Measurements from ENCODE around the gene TOX2. TPM values are rescaled to one million over a fixed set of nuclear protein-coding genes. Genes with fewer than 3 reads are reported as not detected.

TOX2 gene
- total RNA-seq, 1 experiment from 2014 or later: 0.37 TPM

DNA sequence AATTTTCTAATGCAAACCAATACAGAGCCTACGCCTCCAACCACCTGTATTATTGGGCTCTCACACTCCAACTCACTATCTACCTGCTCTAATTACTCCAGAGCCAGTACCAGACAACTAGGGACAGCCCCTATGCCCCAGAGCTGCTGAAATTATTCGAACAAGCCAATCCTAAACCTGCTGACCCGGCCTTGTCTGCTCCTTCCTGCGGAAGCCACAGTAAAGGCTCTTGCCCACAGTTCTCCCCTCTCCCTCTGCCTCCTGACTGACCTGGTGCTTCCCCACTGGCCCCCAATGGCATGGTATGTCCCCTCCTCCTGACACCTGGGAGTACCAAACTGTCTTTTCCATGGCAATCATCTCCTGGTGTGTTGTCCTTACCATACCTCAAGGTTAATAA is 4.1 kb upstream of the TOX2 start:
- in situ Hi-C loops (cut with HindIII; ENCODE audit: low pct_unique_long_range_greater_than_20kb, low sequenced_read_pairs): no loop called here
- no peak for DNase-seq (ENCODE audit: low read depth, low spot score)

DNA sequence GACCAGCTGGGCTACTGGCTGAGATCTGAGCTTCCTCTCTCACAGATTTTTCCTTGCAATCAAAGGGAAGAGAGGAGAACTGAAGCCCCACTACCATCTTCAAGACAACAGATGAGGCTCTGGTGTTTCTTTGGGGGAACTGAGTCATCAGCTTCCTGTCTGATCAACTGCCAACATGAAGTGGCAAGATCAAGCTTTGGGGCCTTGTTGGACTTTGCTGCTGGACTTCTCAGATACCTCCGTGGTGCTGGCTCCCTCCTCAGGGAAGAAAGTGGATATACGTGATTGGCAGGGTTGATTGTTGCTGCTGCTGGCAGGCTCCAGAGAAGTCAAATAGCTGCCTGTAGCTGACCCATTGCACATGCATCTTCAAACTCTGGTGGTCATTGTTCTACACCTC is 3.6 kb upstream of the TOX2 start:
- in situ Hi-C loops (cut with HindIII; ENCODE audit: low pct_unique_long_range_greater_than_20kb, low sequenced_read_pairs): no loop called here
- peak; percentile 29 for DNase-seq (ENCODE audit: low read depth, low spot score)

DNA sequence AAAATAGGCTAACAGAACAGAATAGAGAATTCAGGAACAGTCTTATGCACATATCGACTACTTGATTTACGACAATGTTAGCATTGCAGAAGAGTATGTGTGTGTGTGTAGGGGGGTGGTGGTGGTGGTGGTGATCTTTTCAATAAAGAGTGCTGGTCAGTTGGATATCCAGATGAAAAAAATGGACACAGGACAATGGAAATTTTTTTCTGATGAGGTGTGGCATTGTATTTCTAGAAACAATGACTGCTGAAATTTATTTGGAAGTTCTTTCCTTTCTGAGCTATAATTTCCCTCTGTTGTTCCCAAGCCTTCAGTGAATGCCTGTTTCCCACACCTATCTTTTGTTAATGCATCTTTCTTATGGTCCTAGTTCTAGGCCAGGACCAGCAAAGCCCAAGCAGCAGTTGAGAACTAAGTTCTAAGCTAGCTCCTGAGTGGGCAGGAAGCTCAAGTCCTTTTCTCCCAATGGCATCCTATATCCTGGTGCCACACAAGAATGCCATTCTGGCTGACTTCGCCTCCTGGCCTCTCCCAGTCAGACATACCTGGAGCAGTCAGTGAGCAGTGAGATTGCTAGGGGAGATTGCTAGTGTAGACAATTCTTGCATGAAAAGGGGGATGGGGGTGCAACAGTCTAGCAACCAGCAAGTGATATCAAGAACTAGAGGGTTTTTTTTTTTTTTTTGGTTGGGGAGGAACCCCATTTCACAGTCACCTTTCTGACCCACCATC is 1.2 kb upstream of the TOX2 start:
- in situ Hi-C loops (cut with HindIII; ENCODE audit: low pct_unique_long_range_greater_than_20kb, low sequenced_read_pairs): no loop called here
- DNase-seq (ENCODE audit: low read depth, low spot score): no peak

DNA sequence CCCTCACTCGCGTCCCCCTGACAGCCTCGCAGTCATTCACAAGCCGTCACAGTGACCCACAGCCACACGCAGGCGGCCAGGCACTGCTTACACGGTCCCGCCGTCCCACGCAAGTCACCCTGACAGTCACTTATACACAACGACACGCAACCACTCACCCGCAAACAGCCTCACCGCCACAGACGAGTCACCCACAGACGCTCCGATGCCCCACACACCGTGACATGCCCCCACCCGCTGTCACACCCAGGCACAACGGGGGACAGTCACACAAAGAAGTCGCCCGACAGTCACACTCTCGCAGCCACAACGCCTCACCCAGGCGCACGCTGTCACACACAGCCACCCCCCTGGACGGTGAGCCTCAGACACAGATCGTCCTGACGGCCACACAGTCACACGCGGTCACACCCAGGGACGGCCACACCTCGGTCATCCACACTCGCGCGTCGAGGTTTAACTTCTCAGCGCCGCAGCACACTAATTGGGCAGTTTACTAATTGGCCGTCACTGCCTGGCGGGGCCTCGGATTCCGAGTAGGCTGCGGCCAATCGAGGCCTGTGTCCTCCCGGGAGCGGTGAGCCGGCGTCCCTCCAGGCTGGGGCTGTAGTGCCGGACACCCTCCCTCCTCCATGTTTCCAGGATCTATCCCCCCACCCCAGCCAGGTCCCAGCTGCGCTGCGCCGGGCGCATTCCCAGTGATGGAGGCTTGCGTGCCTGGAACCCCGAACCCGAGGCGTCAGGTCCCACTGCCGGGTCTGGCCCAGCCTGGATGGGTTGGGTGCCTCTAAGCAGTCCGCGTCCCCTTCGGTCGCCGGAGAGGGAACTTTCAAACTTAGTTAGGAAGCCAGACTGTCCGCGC is 790 bp downstream of the TOX2 start:
- DNase-seq (ENCODE audit: low read depth, low spot score): no peak
- in situ Hi-C loops (cut with HindIII; ENCODE audit: low pct_unique_long_range_greater_than_20kb, low sequenced_read_pairs): no loop called here

DNA sequence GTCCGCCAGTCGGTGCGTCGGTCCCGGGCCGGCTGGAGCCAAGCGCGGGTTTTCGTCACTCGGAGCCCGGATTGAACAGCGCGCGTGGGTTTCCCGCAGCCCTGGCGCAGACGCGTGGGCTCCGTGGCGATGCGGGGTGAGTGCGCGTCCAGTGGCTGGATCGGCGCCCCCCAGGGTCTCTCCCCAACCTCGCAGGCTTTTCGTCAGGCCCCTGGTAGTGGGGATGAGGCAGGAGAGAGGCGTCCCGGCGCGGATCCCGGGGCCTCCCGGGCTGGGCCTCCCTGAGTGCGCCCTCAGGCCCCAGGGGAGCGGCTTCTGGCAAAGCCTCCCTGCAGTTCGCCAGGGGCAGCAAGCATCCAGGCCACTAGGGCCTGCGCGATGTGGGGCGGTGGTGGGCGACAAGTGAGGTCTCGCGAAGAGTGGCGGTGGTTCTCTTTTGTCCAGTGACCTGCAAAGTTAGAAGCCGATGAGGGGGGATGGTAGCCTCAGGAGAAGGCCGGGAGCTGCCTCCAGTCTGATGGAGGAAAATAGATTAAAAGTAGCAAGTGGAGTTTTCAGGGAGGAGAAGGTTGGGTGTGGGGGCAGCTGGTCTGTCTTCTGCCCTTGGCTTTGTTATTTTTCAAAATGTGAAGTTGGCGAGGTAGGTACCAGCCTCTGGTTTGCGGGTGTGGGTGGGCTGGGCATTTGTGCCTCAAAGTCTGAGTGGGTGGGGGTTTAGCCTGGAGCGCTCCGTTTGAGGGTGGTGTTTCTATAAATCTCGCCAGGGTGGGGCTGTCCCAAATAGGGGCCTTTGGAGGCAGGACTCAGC is 1.6 kb downstream of the TOX2 start:
- in situ Hi-C loops (cut with HindIII; ENCODE audit: low pct_unique_long_range_greater_than_20kb, low sequenced_read_pairs): no loop called here
- DNase-seq (ENCODE audit: low read depth, low spot score): no peak

DNA sequence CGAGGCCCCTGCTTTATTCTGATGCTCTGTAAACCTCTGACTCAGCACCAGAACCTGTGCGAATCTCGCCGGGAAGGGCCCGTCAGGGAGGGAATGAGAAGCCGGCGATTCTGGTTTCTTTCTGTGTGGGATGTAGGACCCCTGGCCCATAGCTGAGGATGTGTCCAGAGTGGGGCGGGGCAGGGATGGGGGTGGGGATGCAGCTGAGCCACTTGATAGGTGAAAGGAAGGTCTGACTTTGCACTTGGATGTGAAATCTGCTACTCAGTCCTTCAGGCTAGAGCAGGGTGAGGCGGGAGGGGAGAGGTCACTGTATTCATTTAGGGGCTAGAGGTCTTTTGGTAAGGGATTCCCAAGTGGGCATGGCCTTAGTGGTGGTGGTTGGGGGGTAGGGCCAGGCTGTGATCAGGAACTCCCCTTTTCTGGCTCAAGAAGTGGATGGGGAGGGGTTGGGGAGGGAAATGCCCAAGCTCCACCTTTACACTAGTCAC is 2.3 kb downstream of the TOX2 start:
- no peak for DNase-seq (ENCODE audit: low read depth, low spot score)
- in situ Hi-C loops (cut with HindIII; ENCODE audit: low pct_unique_long_range_greater_than_20kb, low sequenced_read_pairs): no loop called here

DNA sequence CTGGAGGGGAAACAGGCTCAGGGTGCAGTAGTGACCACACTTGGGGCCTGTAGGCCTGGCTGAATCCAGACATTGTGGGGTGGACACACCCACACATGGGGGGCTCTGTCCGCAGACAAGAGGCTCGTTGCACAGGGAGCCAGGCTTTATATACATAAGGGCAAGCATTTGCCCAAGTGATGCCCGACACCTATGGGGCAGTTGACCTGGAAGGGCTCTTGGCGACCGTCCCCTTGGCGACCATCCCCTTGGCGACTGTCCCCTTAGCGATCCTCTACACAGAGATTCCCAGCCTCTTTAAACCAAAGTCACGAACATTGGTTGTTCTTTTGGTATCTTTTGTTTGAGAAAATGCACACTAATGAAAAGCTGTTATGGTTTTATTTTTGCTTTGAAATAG is 2.7 kb downstream of the TOX2 start:
- in situ Hi-C loops (cut with HindIII; ENCODE audit: low pct_unique_long_range_greater_than_20kb, low sequenced_read_pairs): no loop called here
- no peak for DNase-seq (ENCODE audit: low read depth, low spot score)

DNA sequence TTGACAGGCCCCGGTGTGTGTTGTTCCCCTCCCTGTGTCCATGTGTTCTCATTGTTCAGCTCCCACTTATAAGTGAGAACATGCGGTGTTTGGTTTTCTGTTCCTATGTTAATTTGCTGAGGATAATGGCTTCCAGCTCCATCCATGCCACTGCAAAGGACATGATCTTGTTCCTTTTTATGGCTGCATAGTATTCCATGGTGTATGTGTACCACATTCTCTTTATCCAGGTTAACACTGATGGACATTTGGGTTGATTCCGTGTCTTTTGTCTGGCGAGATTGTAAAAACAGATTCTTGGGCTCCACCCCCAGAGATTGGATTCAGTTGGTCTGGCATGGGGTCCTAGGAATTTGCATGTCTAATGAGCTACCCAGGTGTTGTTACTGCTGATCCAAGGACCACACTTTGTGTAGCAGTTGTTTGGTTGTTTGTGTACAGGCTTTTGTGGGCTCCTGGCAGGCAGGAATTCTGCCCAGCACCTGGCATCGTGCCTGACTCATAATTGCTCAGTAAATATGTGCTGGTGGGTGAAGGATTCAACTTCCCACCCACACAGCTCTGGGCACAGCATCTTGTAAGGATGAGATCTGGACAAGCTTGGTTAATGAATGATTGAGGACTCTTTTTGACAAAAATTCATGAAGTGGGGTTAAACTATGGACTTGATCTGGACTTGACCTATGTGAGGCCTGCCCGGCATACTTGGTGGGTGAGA is 5.2 kb downstream of the TOX2 start:
- in situ Hi-C loops (cut with HindIII; ENCODE audit: low pct_unique_long_range_greater_than_20kb, low sequenced_read_pairs): no loop called here
- no peak for DNase-seq (ENCODE audit: low read depth, low spot score)

DNA sequence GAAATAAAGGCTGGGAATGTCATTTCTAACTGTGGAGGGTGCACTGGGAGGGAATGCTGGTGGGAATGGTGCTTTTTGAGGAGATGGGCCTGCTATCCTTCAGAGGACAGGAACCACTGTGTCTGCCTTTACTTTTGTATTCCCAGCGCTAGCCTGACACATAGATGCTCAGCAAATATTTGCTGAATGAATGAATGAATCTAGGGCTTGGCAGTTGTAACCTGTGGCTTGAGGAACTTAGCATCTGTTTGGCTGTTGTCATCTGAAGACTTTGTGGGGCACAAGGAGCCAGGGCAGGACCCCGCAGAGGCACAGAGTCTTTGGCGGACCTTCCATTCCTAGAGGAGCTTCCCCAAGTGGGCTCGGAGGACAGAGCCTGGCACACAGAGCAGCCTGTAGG is 6.1 kb downstream of the TOX2 start:
- no peak for DNase-seq (ENCODE audit: low read depth, low spot score)
- in situ Hi-C loops (cut with HindIII; ENCODE audit: low pct_unique_long_range_greater_than_20kb, low sequenced_read_pairs): no loop called here

DNA sequence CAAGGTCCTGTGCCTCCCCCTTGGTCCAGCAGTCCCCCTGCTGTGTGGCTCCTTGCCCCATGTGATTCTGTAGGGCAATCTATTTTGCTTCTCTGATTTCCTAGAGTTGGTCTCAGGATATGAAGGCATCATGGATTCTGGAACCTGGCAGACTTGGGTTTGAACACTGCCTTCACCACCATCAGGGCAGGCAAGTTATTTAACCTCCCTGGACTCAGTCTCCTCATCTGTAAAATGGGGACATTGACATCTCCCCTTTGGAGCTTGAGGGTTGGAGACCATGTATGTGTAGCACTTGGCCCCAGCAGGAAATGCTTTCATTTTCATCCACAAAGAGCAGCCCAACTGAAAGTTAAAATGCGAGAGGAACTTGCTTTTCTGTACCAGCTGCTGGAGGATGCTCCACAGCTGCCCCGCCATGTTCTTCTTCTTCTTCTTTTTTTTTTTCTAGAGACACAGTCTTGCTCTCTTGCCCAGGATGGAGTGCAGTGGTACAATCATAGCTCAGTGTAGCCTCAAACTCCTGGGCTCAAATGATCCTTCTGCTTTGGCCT is 6.7 kb downstream of the TOX2 start:
- DNase-seq (ENCODE audit: low read depth, low spot score): no peak
- in situ Hi-C loops (cut with HindIII; ENCODE audit: low pct_unique_long_range_greater_than_20kb, low sequenced_read_pairs): no loop called here

DNA sequence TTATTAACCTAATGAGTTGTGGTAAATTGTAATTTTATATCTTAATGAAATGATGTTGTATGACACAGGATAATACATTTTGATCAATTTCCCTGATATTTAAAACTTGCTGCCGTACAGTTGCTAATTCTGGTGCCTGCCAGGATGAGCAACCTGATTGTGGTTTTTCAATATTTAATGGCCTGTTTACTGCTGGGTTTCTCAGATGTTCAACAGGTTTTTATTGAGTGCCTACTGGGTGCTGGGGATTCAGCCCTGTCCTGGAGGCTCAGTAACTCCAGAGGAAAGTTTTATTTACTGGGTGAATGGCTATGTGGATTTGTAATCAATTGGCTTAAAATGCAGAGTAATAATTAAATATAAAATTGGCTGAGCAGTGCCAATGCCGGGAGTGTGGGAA is 8.0 kb downstream of the TOX2 start:
- in situ Hi-C loops (cut with HindIII; ENCODE audit: low pct_unique_long_range_greater_than_20kb, low sequenced_read_pairs): no loop called here
- no peak for DNase-seq (ENCODE audit: low read depth, low spot score)

DNA sequence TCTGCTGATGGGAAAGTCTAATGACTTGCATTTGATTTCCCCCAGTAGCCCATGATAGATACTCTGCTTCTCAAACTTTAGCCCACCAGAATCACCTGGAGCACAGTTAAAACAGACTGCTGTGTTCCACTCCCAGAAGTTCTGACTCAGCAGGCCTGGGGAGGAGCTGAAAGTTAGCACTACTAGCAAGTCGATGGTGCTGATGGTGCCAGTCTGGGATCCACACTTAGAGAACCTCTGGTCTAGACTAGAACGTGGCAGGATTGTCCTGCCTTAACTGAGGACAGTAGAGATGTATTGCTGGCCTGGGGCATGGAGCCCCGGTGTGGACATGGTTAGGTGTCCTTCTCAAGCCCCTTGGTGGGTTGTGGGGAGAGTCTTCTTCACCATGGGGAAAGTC is 8.7 kb downstream of the TOX2 start:
- in situ Hi-C loops (cut with HindIII; ENCODE audit: low pct_unique_long_range_greater_than_20kb, low sequenced_read_pairs): no loop called here
- DNase-seq (ENCODE audit: low read depth, low spot score): no peak

DNA sequence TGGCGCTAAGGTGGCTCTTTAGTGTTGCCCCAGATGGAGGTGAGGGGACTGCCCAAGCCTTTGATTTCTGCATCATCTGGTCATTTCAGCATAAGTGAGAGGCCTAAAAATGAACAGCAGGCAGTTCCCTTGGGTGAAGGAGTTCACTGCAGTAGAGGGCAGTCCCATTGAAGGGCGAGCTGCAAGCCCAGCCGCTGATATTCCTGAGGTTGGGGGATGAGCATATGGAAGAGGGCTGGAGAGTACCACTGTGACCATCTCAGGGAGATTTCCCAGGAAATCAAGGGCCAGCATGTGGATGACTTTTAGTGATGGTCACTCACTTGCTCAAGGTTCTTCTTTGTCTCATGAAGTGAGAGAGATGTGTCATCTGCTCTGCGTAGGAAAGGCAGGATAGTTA is 9.3 kb downstream of the TOX2 start:
- no peak for DNase-seq (ENCODE audit: low read depth, low spot score)
- in situ Hi-C loops (cut with HindIII; ENCODE audit: low pct_unique_long_range_greater_than_20kb, low sequenced_read_pairs): no loop called here

DNA sequence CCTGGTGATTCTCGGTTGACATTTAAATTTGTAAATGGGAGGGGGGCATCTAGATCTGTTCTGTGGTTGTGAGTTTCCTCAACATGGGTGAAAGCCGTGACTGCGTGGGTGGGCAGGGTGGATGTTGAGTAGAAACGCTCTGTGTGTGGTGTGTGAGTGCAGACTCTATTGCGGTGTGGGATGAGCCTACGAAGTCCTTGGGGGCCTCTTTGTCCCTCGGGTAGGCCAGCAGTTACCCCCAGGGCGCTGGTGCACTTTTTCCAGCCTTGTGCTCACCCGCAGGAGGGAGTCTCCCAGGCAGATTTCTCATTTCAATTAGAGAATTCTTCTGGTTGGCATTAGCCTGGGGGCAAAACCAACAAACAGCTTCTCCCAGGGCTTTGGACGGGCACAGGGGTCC is 10.6 kb downstream of the TOX2 start:
- in situ Hi-C loops (cut with HindIII; ENCODE audit: low pct_unique_long_range_greater_than_20kb, low sequenced_read_pairs): no loop called here

DNA sequence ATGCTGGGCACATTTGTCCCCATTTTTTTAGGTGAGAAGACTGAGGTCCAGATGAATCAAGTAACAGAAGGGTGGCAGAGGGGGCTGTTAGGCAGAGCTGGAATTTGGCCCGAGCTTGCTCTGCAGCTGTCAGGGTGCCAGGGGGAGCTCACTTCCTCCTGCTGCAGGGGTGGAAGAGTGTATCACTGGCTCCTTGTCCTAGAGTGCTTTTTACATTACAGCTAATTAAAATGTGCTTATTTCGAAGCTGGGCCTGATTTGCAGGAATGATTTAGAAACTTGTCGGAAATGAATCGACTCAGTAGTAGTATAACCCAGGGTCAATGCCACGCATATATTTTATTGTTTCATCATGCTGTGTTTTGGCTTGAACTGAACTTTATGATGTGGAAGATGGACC is 11.1 kb downstream of the TOX2 start:
- DNase-seq (ENCODE audit: low read depth, low spot score): peak; percentile 38

More for the DNA sequence above, 10.6 kb downstream of the TOX2 start:
- peak; percentile 55 for DNase-seq (ENCODE audit: low read depth, low spot score)

DNA sequence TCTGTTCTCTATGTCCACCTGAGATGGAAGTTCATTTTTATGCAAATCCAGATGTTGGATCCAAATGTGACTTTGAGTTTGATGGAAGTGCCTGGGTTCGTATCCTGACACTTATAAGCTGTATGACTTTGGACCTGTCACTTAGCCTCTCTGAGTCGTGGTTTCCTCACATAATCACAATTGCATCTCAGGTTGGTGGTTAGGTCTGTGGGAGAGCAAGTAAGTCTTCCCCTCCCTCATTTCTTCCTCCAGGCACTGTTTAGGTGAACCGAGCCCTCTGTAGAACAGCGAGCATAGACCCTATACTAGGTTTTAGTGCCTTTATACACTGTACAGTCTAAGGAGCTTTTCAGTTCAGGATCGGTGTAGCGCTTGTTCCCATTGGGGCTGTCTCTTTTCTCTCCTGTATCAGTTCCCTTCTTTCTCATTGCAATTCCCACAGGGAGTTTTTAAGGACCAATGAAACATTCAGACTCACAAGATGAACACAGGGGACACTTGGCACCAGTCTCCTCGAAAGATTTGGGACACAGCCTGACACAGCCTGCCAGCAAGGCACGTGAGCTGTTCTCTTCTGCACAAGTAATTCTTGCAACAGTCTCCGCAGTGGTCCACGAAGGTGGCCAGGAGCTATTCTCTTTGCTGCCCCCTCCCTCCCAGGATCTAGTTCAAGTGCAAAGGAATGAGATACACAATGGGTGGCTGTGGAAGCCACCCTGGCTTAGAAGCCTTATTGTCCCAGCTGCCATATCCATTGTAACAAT is 11.8 kb downstream of the TOX2 start:
- in situ Hi-C loops (cut with HindIII; ENCODE audit: low pct_unique_long_range_greater_than_20kb, low sequenced_read_pairs): no loop called here
- no peak for DNase-seq (ENCODE audit: low read depth, low spot score)

More for the DNA sequence above, 11.1 kb downstream of the TOX2 start:
- in situ Hi-C loops (cut with HindIII; ENCODE audit: low pct_unique_long_range_greater_than_20kb, low sequenced_read_pairs): no loop called here

DNA sequence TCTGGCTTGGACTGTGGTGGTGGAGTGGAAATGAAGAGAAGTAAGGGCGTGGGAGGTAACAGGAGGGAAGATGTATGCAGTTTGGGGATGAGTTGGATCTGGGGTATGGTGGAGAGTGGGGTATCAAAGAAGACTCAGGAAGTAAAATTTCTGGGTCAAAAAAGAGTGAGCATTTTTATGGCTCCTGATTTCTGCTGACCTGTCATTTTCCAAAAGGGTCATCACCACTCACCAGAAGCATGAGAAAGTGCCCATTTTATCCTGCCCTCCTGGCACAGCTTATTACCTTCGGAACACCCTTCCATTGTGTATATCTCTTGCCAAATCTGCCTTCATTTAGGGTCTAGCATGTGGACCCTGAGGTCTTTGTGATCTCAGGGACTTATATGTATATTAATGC is 17.3 kb downstream of the TOX2 start:
- no peak for DNase-seq (ENCODE audit: low read depth, low spot score)
- in situ Hi-C loops (cut with HindIII; ENCODE audit: low pct_unique_long_range_greater_than_20kb, low sequenced_read_pairs): no loop called here

Measured in SK-MEL-5 (cell line).